HFF-Myc (cell line): ENCODE results near the gene ASTN1.

Experiments
- DNase-seq: peaks from one replicate; pipeline ENCODE4 v3.0.0-alpha.2; 2011; ENCODE audit warnings: low read depth; ENCODE audit errors: extremely low read depth
- H3K4me3 ChIP-seq: replicated peaks from 2 replicates; pipeline ENCODE4 v1.5.1; 2011; ENCODE audit warnings: low read depth, mild to moderate bottlenecking, control low read depth, low read length
- TF ChIP-seq, protein P1 (sequence below): IDR thresholded peaks from 2 replicates; pipeline ENCODE4 v1.5.1; 2012; ENCODE audit warnings: mild to moderate bottlenecking, low read depth, low read length, control low read depth; ENCODE audit errors: missing control alignments

The ASTN1 gene

DNA sequence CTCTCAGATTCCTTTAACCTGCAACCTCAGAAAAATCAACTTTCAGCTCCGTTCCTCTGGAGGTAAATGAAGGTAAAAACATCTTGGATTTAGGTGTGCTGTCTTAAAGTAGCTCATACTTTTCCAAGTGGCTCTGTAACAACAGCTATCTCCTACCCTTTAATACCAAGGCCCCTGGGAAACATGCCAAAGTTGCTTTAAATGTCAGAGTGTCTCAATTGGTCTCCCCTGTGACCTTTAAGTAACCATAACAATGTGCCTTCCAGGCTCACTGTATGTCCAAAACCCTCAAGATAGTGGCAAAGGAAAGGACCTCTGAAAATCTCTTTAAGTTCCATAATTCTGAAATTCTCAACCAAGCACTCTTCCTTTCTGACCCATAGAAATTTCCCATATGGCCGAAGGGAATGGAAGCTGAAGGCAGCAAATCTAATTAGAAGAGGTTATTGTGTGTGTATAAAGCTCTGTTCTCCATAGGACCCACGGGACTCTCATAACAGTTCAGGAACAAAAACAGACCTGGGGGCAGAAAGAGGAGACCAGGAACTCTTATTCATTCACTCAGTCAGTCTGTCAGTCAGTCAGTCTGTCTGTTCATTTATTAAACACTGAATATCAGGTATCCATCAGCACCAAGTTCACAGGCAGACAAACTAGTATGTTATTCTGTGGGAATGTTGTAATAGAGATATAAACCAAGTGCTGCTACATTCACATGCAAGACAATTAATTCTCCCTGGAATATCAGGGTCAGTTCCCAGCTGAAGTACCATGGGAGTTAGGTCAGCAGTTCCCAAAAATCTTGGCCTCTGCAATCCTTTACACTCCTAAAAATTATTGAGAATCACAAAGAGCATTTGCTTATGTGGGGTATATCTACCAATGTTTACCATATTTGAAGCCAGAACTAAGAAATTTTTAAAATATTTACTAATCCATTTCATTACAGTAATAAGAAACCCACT is 19.1 kb downstream of the ASTN1 start:
- H3K4me3 ChIP-seq: no peak overlapping the region
- DNase-seq: no peak
- TF ChIP-seq, protein P1, sequence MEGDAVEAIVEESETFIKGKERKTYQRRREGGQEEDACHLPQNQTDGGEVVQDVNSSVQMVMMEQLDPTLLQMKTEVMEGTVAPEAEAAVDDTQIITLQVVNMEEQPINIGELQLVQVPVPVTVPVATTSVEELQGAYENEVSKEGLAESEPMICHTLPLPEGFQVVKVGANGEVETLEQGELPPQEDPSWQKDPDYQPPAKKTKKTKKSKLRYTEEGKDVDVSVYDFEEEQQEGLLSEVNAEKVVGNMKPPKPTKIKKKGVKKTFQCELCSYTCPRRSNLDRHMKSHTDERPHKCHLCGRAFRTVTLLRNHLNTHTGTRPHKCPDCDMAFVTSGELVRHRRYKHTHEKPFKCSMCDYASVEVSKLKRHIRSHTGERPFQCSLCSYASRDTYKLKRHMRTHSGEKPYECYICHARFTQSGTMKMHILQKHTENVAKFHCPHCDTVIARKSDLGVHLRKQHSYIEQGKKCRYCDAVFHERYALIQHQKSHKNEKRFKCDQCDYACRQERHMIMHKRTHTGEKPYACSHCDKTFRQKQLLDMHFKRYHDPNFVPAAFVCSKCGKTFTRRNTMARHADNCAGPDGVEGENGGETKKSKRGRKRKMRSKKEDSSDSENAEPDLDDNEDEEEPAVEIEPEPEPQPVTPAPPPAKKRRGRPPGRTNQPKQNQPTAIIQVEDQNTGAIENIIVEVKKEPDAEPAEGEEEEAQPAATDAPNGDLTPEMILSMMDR: no peak

DNA sequence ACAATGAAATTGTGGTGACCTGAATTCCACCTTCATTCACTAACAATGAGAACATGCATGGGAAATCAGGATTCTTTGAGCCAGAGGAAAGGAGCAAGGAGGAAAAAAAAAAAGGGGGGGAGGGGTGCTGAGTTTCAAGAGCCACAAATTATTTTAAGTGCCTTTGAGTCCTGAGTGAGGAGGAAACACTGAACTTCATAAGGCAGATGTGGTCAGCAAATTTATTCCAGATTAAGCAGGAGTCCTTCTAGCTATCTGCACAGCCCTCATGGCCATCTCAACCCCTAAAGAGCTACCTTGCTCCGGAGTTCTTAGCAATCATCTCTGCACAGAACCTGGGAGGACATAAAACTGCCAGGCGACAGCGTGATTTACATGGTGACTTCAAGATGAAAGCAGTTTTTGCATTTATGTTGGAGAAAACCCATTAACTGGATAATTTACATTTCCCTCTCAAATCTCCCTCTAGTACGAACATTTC is 21.7 kb downstream of the ASTN1 start:
- no peak for DNase-seq
- TF ChIP-seq, protein P1: no peak
- no peak overlapping the region for H3K4me3 ChIP-seq

DNA sequence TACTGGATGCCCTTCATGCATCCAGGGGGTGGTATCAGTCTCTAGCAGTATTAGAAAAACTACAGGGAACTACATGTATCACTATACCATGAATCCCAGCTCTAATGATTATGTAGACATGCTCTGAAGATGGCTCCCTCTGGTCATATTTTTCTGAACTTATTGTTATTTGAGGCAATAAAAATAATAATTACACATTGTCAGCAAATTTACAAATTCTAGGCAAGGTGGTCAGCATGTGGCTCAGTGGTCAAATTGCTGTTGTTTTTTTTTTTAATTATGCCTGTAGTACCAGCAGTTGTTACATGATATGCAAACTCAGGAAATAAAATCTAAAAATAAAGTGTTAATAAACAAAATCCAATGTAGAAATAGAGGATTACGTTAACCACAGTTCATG is 22.5 kb downstream of the ASTN1 start:
- TF ChIP-seq, protein P1: no peak
- no peak overlapping the region for H3K4me3 ChIP-seq
- no peak for DNase-seq

DNA sequence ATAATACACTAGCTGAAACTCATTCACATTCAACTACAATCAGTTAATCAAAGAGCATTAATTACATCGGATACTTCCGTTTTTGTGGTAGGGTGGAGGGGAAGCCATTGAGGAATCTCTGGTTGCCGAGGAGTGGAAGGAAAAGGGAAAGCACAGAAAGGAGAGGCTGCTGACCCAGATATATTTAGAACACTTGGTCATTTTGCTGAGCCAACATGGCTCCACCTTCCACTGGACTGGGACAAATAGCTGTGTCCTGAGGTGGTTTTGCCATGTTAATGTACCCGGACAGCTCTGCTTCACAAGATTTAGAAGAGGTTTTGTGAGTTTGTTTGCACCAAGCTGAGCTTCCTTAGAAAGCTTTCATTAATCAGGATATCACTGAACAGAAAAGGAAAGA is 26.2 kb downstream of the ASTN1 start:
- no peak for DNase-seq
- H3K4me3 ChIP-seq: no peak overlapping the region
- TF ChIP-seq, protein P1: no peak

DNA sequence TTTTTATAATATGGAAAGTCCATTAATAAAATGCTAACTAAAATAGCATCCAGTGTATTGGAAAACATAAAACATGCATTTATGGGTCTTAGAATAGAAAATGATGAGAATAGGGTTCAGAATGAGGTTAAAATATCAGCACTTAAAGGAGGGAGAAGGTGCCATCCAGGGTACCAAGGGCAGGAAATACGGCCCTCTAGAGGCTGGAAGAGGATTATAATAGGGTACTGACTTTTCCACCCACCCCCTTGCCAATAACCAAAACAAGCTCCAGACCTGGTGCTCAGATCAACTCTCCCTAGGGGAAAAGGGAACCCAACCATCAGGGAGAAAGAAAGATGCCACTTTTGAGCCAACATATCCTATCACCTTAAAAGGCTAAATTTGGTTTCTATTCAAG is 26.7 kb downstream of the ASTN1 start:
- DNase-seq: no peak
- no peak overlapping the region for H3K4me3 ChIP-seq
- TF ChIP-seq, protein P1: no peak

DNA sequence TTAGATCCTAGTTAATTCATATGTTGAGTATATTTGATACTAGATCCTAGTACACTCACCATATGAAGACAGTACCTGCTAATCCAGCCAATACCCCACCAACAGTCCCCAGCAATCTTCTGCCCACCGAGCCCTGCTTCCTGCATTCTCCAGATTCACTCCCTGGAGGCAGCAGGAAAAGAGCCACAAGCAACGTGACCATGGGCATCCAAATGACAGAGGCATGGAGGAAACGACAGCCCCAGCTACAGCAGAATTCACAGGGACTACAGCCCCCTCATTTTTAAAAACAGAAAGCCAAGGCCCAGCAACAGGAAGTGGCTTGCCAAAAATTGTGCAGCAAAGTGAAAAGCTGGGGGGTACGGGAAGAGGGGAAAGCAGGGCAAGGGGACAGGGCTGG is 29.3 kb downstream of the ASTN1 start:
- H3K4me3 ChIP-seq: no peak overlapping the region

More for the DNA sequence above, 29.3 kb downstream of the ASTN1 start:
- TF ChIP-seq, protein P1: no peak
- no peak for DNase-seq
